Ishikawa (cell line): Measurements from ENCODE around the gene DIP2C.

Experiments
- CEBPB ChIP-seq: IDR thresholded peaks from 2 replicates; pipeline ENCODE4 v1.6.1; 2012
- CREB1 ChIP-seq: IDR thresholded peaks from 2 replicates; pipeline ENCODE4 v1.6.1; 2012; ENCODE audit warnings: low read depth
- EP300 ChIP-seq: IDR thresholded peaks from 2 replicates; pipeline ENCODE4 v1.6.1; 2012; ENCODE audit warnings: borderline replicate concordance
- FOXM1 ChIP-seq: IDR thresholded peaks from 2 replicates; pipeline ENCODE4 v1.6.1; 2012; ENCODE audit warnings: low read depth, borderline replicate concordance
- NFIC ChIP-seq: IDR thresholded peaks from 2 replicates; pipeline ENCODE4 v1.6.1; 2012
- RAD21 ChIP-seq: IDR thresholded peaks from 2 replicates; pipeline ENCODE4 v1.6.1; 2012; ENCODE audit warnings: low read depth
- REST ChIP-seq: IDR thresholded peaks from 2 replicates; pipeline ENCODE4 v1.6.1; 2012; ENCODE audit warnings: low read depth, mild to moderate bottlenecking
- TAF1 ChIP-seq: IDR thresholded peaks from 2 replicates; pipeline ENCODE4 v1.6.1; 2012; ENCODE audit warnings: low read depth, mild to moderate bottlenecking
- TCF12 ChIP-seq: IDR thresholded peaks from 2 replicates; pipeline ENCODE4 v1.6.1; 2012; ENCODE audit warnings: low read depth
- TEAD4 ChIP-seq: IDR thresholded peaks from 2 replicates; pipeline ENCODE4 v1.6.1; 2012
- YY1 ChIP-seq: IDR thresholded peaks from 2 replicates; pipeline ENCODE4 v1.6.1; 2012; ENCODE audit warnings: low read depth
- ZBTB7A ChIP-seq: IDR thresholded peaks from 2 replicates; pipeline ENCODE4 v1.6.1; 2012; ENCODE audit warnings: low read depth
- TF ChIP-seq, protein P1 (sequence below): IDR thresholded peaks from 2 replicates; pipeline ENCODE4 v1.6.1; 2012
- TF ChIP-seq, protein P2 (sequence below): IDR thresholded peaks from 2 replicates; pipeline ENCODE4 v1.6.1; 2012

DNA sequence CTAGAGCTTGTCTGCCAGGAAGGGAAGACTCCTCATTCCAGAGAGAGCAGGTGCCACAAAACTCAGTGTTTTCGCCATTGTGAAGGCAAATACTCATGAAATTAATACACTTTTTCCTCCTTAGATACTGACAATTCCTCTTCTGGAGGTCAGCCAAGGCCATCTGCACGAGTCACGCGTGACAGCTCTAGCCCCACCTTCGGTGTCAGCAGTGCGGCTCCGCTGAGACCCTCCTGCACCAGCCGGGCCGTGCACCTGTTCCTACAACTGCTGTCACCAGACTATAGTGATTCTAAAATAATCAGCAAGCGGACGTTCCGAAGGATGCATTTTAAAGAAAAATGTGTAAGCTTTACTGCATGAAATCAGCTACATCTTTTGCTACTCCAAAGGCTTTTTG lies 127.7 kb downstream of the DIP2C start:
- no peak for TF ChIP-seq REST
- no peak for TF ChIP-seq EP300
- no peak for TF ChIP-seq YY1
- no peak for TF ChIP-seq FOXM1
- no peak for TF ChIP-seq ZBTB7A
- no peak for TF ChIP-seq TCF12
- no peak for TF ChIP-seq NFIC
- TF ChIP-seq, protein P1, sequence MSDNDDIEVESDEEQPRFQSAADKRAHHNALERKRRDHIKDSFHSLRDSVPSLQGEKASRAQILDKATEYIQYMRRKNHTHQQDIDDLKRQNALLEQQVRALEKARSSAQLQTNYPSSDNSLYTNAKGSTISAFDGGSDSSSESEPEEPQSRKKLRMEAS: no peak
- TF ChIP-seq CREB1: no peak
- TF ChIP-seq TAF1: no peak
- TF ChIP-seq CEBPB: no peak
- TF ChIP-seq, protein P2, sequence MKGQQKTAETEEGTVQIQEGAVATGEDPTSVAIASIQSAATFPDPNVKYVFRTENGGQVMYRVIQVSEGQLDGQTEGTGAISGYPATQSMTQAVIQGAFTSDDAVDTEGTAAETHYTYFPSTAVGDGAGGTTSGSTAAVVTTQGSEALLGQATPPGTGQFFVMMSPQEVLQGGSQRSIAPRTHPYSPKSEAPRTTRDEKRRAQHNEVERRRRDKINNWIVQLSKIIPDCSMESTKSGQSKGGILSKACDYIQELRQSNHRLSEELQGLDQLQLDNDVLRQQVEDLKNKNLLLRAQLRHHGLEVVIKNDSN: no peak
- TF ChIP-seq RAD21: no peak
- TF ChIP-seq TEAD4: no peak
